Fibroblast of skin of left quadriceps (primary cell): ENCODE results near the gene MGAT5.
A peak's percentile ranks its signal among the peaks of the same experiment; 100 is the strongest.

Experiments used
- DNase-seq, 2 experiments: peaks; one replicate each; pipeline ENCODE4 v3.0.0-alpha.2; 2013; ENCODE audit warnings: low read depth in 2 of 2

Gene MGAT5

DNA sequence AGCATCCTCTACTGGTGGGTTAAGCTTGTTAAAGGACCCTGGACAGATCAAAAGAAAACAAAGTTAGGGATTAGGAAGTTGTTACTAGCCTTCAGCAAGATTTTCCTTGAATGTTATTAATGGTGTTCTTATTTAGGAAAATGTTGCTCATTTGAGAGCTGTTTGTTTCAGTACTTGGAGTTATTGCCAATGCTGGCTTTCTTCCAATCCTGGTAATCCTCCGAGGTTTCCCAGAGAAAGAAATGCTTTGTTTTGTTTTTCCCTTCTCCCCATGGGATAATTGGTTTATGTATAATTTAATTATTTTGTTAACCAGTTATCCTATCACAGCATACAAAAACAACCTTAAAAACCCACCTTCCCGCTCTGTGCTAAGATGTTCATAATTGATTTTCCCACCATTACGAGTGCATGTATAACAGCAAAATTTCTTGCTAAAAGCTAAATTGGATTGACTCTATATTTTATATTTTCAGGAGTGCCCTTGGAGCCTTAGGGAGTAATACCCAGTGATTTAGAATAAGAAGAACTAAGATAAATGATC, 79.8 kb downstream of the MGAT5 start:
- DNase-seq, result no peak

DNA sequence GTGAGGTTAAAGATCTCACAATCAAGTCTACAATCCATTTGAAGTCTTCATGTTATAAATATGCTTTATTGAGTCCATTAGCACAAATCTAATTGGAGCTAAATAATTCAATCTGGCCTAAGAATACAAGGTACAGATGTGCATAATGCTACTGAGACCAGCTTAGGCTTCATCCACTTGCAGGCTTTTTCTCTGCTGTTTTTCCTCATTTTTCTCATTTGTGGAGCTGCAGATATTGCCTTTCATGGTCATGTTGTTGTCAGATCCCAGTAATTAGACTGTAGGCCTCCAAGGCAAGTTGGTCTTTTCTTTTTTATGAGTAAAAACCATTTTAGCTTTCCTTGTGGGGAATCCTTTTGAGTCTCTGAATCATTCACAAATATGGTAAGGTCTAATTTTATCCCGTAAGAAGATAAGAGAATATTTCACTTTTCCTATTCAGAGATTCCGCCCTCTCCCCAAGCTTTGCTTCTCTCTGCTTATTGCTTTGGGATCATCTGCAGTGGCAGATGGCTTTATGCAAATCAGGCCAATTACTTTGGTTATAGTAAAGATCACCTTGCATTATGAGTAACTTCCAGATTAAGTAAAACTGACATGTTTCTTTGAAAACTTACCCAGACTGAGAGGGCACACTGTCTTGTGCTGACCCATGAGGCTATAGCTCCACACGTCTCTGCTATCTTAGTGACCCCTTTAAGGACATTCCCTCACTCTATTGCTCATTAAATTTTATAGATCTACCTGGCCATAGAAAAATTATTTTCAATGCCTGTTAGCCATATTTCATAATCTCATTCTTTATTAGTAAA, 80.9 kb downstream of the MGAT5 start:
- no peak for DNase-seq

DNA sequence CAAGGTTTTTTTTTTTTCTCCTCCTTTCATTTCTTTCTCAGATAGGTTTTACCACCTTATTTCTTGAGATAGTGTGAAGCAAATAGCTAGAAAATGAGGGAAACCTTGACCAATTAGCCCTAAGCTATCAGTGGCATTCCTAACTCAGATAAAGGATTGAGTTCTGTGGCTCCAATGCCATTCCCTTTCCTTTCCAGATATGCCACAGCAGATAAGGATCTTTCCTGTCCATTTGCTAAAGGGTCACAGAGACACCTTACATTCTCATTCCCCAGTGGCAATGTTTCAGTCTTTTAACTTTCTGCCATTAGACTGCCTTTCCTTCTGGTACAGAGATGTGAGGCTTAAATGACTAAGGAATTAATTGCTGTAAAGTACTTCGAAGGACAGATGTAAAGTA, 81.7 kb downstream of the MGAT5 start:
- DNase-seq, result no peak

DNA sequence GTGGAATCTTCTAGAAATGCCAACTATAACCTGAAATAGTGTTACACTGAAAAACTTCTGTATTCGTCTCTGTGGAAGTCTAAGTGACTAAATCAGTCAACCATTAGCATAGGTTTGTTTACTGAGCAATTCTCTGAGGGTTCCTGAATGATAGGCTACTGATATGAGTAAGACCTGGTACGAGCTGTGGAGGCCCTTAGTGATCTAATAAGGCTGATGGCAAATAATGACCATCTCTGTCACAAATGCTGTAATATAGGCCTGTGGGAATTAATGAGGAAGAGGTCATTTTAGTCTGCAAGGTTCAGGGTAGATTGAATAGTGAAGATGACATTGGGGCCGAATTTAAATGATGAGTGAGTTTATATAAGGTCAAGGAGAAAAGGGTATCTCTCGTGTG, 82.5 kb downstream of the MGAT5 start:
- DNase-seq, result no peak

DNA sequence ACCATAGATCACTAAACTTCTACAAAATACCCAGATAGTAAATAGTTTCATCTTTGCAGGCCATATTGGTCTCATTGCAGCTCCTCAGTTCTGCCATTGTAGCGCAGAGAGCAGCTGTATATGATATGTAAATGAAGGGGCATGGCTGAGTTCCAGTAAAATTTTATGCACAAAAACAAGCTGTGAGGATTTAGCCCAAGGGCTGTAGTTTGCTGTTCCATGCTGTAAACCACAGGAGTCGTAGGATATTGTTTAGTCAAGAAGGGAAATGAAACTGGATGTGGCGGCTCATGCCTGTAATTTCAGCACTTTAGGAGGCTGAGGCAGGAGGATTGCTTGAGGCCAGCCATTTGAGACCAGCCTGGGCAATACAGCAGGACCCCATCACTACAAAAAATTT, 83.0 kb downstream of the MGAT5 start:
- no peak for DNase-seq

DNA sequence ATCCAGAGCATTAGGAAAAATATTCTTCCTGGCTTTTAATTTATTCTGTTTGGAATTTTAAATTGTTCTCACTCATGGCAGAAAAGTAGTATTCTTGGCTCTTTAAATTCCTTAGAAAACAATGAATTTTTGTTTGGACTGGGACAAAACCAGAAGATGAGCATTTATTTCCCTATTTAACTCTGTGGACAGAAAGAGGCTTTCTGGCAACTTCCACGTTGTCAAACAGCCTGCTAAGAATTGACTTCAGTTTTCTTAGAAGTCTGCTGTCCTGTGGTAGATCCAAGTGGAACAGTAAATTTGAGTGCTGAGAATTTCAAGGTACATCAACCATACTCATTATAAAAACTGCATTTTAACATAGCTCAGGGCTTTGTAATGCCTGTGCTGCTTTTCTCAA, 83.8 kb downstream of the MGAT5 start:
- no peak for DNase-seq

DNA sequence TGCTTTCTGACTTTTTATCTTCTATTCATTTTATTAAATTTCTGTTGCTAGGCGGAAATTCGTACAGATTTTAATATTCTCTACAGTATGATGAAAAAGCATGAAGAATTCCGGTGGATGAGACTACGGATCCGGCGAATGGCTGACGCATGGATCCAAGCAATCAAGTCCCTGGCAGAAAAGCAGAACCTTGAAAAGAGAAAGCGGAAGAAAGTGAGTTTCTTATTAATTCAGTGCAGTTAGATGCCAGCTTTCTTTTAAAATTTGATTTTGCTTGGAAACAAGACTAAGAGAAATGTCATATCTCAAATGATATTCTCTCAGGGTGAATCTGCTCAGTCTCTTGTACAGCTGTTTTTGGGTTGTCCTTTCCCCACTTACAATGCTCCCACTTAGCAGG, 84.3 kb downstream of the MGAT5 start:
- no peak for DNase-seq

DNA sequence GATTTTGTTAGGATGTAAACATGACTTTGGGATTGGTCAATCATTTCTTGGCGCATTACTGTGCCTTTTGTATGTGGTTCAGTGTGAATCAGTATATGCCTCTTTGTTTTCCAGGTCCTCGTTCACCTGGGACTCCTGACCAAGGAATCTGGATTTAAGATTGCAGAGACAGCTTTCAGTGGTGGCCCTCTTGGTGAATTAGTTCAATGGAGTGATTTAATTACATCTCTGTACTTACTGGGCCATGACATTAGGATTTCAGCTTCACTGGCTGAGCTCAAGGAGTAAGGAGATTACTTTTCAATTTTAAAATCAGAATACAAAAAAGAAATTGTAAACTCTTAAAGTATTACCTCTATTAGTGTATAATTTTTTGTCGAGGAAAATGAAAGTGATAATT, 87.6 kb downstream of the MGAT5 start:
- DNase-seq, result no peak

DNA sequence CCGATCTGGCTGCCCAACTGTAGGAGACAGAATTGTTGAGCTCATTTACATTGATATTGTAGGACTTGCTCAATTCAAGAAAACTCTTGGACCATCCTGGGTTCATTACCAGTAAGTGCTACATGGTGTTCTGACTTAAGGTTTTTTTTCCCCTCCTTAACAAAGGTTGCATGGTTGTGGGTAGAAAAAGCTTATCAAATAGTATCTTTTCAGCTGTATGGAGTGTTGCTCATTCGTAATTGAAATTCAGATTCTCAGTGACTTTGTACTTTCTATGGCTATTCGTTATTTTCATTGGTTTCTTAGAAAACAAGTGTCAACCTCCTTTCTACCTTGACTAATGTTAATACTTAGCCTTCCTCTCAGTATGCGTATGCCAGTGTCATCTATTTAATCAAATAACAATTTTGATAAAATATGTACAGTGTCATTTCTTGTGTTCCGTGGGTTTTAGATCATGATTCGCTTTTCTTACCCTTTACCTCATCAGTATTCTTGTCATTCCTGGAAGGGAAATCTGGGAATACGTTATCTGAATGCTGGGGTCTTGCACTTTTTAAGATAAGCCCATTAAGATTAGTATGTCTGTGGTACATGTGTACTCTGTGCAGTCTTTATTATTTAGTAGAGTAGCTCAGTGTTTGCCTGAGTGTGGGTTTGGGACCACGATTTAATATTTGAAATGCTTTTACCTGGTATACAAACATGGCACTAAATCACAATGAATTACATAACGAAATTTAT, 91.3 kb downstream of the MGAT5 start:
- no peak for DNase-seq

DNA sequence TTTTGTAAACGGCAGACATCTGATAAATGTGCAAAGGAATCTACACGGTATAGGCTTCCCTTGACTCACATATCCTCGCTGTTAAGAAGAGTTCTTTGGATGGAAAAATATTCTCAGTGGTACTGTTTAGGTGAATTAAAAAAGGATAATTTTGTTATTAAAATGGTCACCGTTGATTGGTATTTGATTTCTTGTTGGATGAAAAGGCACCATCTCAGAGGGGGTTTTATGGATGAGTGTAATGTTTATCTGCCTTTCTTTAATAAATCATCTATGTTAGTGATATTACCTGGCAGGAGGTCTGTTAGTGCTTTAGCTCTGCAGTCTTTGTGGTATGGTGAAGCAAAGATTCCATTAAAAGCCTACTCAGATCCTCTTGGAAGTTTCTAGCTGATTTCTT, 92.3 kb downstream of the MGAT5 start:
- no peak for DNase-seq

DNA sequence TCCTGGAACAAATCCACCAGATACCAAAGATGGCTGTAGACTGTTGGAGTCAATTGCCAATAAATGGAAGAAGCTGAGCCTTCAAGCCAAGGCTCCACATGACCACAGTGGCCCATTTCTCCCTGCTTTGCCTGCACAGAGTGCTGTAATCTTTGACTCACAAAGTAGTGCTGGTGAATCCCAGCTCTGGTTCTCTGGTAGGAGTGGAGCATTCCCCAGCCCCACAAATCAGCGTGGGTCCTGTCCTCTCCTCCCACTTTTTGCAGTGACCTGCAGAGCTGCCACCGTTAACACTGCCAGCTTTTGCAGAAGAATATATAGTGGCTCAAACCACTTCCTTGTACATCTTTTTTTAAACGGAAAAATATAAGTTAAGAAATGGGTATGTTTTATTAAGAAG, 93.9 kb downstream of the MGAT5 start:
- DNase-seq, result no peak

DNA sequence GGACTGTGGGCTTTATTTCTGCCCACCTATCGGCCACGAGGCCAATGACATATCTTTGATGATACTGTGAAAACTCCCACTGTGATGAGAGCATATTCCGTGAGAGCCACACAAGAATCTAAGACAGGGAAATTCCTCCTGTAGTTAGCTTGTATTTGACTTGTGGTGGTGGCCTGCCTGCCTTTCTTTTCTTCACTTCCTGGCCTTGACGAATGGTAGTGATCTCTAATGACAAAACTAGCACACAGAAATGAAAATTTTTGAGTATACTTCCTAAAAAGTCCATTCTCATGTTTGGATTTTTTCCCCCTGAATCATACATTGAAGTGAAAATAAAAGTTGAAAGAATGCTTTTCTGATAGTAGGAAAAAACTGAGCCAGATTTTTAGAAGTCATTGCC, 94.4 kb downstream of the MGAT5 start:
- peak in 1 of 2 experiments; percentile 24 for DNase-seq

DNA sequence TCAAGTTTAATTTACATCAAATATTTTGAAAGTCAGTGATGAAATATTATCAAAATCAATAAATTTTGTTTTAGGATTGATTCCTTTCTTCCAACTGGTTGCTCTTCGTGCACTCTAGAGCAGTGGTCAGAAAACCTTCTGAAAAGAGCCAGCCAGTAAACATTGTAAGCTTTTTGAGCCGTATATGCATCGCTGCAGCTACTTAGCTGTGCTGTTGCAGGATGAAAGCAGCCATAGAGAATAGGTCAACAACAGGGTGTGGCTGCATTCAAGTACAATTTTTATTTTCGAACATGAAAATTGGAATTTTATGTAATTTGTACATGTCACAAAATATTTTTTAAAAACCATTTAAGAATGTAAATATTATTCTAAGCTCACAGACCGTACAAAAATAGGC, 94.9 kb downstream of the MGAT5 start:
- no peak for DNase-seq

DNA sequence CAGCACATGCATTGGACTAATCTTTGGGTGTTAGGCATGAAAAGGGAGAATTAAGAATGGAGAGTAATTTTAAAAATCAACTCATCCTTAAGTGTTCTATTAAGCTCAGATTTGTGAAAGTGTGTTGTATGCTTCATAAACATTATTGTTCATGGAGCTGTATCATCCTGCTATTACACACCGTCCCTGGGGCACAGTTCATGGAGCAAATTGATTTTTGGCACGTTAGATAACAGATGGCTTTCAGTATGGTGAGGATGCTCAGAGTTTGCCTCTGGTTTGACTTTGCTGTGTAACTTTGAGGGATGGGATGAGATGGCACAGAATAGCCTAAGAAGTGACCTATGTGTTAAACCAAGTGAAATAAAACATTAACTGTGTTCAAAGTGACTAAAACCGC, 97.1 kb downstream of the MGAT5 start:
- DNase-seq, result no peak

DNA sequence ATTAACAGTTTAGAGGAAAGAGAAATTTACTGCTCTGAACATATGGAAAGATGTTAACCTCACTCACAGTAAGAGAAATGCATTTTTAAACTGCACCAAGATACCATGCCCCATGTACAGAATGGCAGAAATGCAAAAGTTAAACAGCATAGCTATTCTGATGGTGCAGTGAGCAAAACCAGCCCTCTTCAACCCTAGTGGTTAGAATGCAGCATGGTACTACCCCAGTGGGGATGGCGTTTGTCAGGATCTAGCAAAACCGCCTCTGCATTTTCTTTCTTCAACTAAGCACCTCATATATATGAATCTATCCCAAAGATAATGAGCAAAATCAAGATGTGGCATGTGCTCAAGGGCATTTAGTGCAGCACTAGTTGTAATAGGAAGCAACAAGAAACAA, 98.0 kb downstream of the MGAT5 start:
- DNase-seq, result no peak

DNA sequence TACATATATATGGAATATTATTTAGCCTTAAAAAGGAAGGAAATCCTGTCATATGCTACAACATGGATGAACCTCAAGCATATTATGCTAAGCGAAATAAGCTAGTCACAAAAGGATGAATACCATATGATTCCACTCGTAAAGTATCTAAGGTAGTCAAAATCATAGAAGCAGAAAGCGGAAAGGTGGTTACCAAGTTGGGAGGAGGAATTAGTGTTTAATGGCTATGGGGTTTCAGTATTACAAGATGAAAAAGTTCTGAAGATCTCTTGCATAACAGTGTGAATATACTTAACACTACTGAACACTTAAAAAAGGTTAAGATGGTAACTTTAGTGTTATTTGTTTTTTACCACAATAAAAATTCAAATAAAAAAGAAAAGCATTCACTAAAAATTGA, 99.0 kb downstream of the MGAT5 start:
- no peak for DNase-seq

DNA sequence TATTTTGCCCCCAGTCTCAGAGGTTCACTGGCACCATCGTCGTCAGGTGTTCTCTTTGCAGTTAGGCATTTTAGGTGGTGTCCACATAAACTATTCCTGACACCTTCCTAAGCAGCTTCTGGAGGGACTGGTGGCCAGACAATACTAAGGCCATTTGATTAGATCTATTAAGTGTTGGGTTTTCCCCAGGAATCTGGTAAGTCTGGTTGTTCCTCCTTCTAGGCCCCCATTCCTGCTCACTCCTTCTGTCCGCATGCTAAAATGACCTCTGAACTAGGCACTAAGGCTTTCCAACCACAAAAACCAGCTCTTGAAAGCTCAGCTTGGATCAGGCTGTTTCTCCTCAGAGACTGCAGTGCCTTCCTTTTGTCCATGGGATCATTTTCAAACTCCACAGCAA, 100.7 kb downstream of the MGAT5 start:
- DNase-seq, result no peak

DNA sequence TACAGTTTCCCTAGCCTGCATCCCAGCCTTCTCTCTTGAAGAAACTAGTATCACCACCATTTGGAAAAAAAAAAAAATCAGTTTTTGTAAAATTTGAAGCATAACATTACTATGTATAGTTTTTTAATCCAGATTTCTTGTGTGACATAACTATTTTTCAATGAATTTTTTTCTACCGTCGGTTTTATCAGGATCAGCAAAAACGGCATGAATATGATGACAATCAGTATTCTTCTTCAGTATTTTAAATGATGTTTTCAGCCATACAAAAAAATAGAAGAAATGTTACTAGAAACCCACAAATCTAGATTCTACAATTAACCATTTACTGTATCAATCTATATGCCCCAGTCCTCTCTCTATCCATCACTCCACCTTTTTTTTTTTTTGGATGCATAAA, 103.9 kb downstream of the MGAT5 start:
- DNase-seq, result no peak

DNA sequence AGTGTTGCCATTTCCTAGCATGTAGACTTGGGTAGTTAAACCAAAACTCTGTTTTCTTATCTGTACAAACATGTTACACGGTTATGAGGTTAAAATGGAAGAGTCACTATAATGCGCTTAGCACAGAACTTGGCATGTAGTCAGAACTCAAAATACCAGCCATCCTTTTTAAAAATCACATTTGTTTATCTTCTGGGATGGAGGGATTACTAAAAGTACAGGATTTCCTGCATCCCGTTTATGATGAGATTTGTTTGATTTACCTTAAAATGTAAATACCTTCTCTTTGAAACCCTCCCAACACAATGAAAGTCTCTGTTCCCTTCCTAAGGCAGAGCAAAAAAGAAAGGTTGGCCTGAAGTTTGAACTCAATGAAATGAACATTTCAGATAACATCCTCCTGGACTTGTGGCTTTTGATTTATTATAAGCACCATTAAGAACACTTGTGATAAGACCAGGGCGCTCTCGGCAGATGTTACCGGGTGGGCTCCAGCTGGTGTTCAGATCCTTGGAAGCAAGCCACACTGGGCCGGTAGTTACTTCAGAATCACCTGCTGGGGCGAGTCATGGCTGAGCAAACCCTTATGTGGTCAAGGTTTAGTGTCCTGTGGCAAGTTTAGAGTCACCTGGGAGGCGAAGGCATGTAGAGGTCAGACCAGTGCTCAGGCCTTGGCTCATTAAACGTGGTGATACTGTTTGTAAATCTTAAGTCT, 105.7 kb downstream of the MGAT5 start:
- DNase-seq, result no peak

DNA sequence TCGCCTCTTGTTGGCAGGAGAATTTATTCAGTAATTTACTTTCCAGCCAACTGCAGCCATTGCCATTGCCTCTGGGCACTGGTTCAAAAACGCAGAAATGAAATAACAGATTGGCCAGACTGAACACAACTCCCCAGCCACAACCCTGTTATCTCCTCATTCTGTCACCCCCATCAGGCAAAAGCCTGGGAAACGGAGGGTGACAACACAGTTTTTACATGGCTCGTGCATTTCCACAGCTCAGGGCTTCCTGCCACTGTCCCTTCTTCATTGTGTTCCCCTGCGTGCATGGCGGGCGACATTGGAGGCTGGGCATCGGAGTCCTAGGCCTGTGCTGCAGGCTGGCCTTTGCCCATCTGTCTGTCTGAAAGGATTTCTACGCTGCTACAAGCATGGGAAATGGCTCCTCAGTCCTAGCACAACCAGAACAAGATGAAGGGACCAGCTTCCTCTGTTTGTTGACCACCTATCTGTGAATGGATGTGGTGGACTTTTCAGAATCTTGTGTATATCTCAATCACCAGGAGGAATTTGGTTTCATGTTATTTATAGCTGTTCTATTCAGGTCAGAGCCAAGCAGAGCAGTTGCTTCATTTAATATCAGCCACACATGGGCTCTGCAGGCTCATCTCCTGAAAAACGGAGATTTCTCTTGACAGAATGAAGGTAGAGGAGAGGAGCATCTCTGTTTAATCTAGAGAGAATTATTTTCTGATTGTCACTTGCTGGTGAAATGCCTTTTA, 107.0 kb downstream of the MGAT5 start:
- no peak for DNase-seq

DNA sequence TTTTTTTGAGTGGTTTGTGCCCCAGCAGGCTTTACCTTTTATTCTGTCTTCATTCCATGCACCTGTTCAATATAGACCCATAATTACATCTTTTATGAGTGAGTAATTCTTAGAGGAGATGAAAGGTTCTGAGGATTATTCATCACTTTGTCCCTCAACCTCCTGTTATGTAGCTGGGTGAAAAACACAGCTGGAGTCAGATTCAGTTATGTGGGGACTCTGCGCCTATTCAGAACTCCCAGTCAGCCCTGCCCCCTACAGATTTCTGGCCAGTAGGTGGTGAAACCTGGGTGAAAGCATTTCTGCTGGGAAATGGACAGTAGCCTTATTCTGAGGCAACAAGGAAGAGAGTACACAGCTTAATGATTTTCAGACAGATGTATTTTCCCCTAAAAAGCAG, 107.8 kb downstream of the MGAT5 start:
- no peak for DNase-seq

DNA sequence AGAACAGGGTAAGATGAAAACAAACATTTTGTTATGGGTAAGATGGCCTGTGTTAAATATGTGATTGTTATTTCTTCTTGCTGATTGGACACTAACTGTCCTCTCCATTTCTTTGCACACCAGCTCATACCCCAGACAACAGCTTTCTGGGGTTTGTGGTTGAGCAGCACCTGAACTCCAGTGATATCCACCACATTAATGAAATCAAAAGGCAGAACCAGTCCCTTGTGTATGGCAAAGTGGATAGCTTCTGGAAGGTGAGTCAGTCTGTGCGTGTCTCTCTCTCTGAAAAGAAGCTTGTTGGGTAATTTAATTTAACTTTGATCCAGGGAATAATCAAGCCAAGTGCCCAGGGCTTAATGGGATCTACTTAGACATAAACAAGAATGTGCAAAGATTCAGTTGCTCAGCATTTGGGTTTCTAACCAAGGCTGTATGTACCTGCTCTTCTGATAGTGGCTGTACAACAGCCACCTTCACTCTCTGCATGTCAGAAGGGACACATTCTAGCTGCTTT, 108.3 kb downstream of the MGAT5 start:
- no peak for DNase-seq
